ENCODE data around the gene TMEM11.

The TMEM11 gene

DNA sequence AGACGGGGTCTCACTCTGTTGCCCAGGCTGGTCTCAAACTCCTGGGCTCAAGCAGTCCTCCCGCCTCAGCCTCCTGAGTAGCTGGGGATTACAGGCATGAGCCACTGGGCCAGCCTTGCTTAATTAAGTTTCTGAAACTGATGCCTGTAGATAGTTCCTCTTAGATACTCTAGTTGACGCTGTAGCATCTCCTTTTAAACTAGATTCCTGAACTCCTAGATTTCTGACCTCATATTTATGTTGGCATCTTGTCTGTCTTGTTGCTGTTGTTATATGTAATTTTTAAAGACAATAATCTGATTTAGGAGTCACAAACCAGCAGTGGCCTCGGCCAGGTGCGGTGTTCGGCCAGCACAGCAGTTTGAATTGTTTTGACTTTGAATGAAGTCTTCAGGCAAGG is 49.7 kb downstream of the TMEM11 start:
- H3K27me3 Mint-ChIP-seq (ENCODE audit: low read depth), result no peaks in the 10 kb centered on the region

DNA sequence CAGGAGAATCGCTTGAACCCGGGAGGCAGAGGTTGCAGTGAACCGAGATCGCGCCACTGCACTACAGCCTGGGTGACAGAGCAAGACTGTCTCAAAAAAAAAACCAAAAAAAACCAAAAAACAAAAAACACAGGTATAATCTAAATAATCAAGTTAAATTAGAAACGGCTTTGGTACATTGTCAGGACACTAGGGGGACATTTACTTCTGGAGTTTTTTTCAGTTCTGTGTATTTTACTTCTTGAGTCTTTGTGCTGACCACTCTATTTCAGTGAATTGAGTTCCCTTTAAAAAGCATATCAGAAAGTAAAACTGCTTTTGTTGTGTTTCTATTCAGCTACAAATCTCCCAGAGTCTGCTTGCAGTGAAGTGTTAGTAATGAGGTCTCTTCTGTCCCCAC is 50.9 kb downstream of the TMEM11 start:
- Mint-ChIP-seq H3K27me3 (ENCODE audit: low read depth) (no peaks in the 10 kb centered on the region), H3K27ac (peak overlapping the region in 1 of 3 experiments; percentile 96), H3K36me3 (ENCODE audit: low read depth) (peaks cover 4% of the 10 kb centered on the region), H3K9me3 (peaks cover 5% of the 10 kb centered on the region), H3K4me3 (no peak overlapping the region), H3K4me1 (peaks cover 48% of the 10 kb centered on the region)
- TF ChIP-seq, protein P1, sequence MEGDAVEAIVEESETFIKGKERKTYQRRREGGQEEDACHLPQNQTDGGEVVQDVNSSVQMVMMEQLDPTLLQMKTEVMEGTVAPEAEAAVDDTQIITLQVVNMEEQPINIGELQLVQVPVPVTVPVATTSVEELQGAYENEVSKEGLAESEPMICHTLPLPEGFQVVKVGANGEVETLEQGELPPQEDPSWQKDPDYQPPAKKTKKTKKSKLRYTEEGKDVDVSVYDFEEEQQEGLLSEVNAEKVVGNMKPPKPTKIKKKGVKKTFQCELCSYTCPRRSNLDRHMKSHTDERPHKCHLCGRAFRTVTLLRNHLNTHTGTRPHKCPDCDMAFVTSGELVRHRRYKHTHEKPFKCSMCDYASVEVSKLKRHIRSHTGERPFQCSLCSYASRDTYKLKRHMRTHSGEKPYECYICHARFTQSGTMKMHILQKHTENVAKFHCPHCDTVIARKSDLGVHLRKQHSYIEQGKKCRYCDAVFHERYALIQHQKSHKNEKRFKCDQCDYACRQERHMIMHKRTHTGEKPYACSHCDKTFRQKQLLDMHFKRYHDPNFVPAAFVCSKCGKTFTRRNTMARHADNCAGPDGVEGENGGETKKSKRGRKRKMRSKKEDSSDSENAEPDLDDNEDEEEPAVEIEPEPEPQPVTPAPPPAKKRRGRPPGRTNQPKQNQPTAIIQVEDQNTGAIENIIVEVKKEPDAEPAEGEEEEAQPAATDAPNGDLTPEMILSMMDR (IDR thresholded peaks at IDR 0.05; ENCODE audit: unreplicated experiment in 3 of 3), result no peak

More for the DNA sequence above, 49.7 kb downstream of the TMEM11 start:
- peaks cover 55% of the 10 kb centered on the region for H3K4me1 Mint-ChIP-seq
- no peaks in the 10 kb centered on the region for H3K36me3 Mint-ChIP-seq (ENCODE audit: low read depth)
- H3K9me3 Mint-ChIP-seq, result no peaks in the 10 kb centered on the region
- peak overlapping the region in 1 of 3 experiments; percentile 45 for H3K27ac Mint-ChIP-seq
- TF ChIP-seq, protein P1 (IDR thresholded peaks at IDR 0.05; ENCODE audit: unreplicated experiment in 3 of 3), result no peak
- no peak overlapping the region for H3K4me3 Mint-ChIP-seq

DNA sequence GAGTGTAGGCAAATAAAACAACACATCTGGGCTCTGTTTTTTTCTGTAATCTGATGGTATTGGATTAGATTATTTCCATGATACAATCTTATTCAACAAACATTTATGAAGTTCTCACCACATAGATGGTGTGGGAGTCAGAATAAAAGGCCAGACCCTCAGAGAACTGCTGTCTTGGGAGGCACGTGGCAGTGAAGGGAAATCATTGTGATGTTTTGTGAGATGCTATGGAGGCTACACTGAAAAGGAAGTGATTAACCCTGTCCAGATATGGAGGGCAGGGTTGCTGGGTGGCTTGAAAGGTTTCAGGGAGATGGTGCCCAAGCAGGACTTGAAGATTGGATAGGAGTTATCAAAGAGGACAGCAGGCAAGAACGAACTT is 51.6 kb downstream of the TMEM11 start:
- Mint-ChIP-seq H3K36me3 (ENCODE audit: low read depth) (peaks cover 4% of the 10 kb centered on the region), H3K9me3 (peaks cover 5% of the 10 kb centered on the region), H3K27ac (peak overlapping the region; percentile 55 to 96 (median 86)), H3K4me3 (peak overlapping the region in 1 of 3 experiments; percentile 1), H3K4me1 (peaks cover 41% of the 10 kb centered on the region), H3K27me3 (ENCODE audit: low read depth) (no peaks in the 10 kb centered on the region)
- TF ChIP-seq, protein P1 (IDR thresholded peaks at IDR 0.05; ENCODE audit: unreplicated experiment in 3 of 3), result no peak

DNA sequence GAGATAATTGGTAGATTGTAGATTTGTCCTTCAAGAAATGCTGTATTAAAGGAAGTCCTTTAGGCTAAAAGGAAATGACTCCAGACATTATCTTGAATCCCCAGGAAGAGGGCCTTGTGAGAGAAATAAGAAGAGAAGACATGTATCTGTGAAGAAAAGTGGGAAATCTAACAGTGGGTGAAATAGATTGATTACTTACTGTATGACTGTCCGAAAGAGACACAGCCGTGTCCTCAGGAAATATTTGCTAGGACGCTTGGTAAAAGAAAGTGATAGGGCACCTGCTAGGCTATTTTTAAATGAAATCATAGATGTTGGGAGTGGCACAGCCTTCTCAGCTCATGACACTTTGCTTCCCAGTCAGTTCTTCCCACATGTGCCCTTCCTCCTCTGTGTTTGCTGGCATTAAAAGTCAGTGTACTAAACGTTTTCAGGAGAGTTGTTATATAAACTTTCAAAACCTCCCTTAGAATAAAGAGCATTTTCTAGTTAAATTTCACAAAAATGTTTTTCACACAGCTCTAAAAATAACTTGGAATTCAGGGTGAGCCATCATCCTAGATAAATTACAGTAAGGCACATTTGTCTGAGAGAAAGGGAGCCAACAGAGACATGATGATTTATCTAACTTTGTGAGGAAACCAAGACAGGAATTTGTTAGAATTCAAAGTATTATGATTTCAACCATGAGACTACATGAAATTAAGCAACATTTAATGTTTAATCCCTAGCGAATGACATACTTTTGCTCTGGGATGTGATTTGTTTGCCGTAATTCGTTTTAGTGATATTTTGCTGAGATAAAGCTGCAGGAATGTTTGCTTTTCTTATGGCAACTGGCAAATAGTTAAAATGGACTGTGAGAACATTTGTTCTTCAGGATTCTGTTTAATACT is 52.2 kb downstream of the TMEM11 start:
- TF ChIP-seq, protein P1 (IDR thresholded peaks at IDR 0.05; ENCODE audit: unreplicated experiment in 3 of 3), result no peak
- no peaks in the 10 kb centered on the region for H3K27me3 Mint-ChIP-seq (ENCODE audit: low read depth)
- H3K4me3 Mint-ChIP-seq, result peak overlapping the region in 2 of 3 experiments; percentile 2 to 57
- peaks cover 34% of the 10 kb centered on the region for H3K4me1 Mint-ChIP-seq
- H3K36me3 Mint-ChIP-seq (ENCODE audit: low read depth), result peaks cover 4% of the 10 kb centered on the region
- H3K9me3 Mint-ChIP-seq, result peaks cover 9% of the 10 kb centered on the region
- H3K27ac Mint-ChIP-seq, result peak overlapping the region; percentile 86 to 96 (median 90)

DNA sequence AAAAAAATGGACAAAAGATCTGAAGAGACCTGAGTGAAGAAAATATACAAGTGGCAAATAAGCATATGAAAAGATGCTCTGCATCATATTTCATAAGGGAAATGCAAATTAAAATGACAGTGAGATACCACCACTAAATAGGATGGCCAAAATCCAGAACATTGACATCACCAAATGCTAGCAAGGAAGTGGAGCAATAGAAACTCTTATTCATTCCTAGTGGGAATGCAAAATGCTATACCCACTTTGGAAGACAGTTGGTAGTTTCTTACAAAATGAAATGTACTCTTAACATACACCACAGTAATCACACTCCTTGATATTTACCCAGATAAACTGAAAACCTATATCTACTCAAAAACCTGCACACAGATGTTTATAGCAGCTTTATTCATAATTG is 53.6 kb downstream of the TMEM11 start:
- H3K27me3 Mint-ChIP-seq (ENCODE audit: low read depth), result no peaks in the 10 kb centered on the region
- peaks cover 14% of the 10 kb centered on the region for H3K9me3 Mint-ChIP-seq
- TF ChIP-seq, protein P1 (IDR thresholded peaks at IDR 0.05; ENCODE audit: unreplicated experiment in 3 of 3), result no peak
- no peak overlapping the region for H3K4me3 Mint-ChIP-seq
- H3K27ac Mint-ChIP-seq, result peak overlapping the region in 1 of 3 experiments; percentile 96
- H3K36me3 Mint-ChIP-seq (ENCODE audit: low read depth), result peaks cover 4% of the 10 kb centered on the region
- H3K4me1 Mint-ChIP-seq, result peaks cover 30% of the 10 kb centered on the region

Data from nephron (organoid).